ENCODE data around the gene VWA5B2. TPM values are rescaled to one million over a fixed set of nuclear protein-coding genes. Genes with fewer than 3 reads are reported as not detected.

The VWA5B2 gene
- total RNA-seq: under 1 TPM in 2 of 4 donors, not detected in 2; 0.19 to 0.47 TPM

DNA sequence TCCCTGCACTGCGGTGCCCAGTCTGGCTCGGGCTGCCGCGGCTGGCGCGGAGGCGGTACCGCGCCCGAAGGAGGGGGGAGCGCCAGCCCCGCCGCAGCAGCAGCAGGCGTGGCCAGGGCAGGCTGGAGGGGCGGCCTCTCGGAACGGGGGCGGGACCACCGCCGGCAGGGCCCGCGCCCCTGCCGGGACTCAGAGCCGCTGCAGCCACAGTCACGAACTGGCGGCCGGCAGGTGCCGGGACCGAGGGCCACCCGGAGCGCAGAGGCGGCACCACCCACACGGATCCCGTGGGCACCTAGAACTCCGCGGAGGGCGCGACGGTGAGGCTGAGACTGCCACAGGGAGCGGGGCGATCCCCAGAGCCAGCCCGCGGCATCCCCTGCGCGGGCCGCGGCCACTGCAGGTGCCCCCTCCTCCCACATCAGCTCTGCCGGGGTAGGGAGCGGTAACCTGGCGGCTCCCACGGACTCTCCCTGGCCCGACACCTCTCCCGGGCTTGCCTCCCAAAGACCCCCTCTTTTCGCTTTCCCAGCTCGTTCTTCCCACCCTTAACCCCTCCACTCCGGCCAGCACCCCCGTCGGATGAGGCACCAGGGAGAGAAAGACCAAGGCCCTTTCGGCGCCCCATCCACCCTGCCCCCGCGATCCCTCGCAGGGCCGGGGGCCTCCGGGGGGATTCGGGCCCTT is at the start of gene VWA5B2:
TSS of gene VWA5B2 (plus strand) at position 192 of the 687 bp plus-strand sequence. CDS start 944 bp downstream, outside the sequence.
- DNase-seq (ENCODE audit: low spot score): no peak
- peak; percentile 91 for ATAC-seq (ENCODE audit: low FRiP score)
- TF ChIP-seq, protein P1, sequence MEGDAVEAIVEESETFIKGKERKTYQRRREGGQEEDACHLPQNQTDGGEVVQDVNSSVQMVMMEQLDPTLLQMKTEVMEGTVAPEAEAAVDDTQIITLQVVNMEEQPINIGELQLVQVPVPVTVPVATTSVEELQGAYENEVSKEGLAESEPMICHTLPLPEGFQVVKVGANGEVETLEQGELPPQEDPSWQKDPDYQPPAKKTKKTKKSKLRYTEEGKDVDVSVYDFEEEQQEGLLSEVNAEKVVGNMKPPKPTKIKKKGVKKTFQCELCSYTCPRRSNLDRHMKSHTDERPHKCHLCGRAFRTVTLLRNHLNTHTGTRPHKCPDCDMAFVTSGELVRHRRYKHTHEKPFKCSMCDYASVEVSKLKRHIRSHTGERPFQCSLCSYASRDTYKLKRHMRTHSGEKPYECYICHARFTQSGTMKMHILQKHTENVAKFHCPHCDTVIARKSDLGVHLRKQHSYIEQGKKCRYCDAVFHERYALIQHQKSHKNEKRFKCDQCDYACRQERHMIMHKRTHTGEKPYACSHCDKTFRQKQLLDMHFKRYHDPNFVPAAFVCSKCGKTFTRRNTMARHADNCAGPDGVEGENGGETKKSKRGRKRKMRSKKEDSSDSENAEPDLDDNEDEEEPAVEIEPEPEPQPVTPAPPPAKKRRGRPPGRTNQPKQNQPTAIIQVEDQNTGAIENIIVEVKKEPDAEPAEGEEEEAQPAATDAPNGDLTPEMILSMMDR (IDR thresholded peaks at IDR 0.05): no peak

- ATAC-seq (ENCODE audit: low FRiP score): no peak
- no peak for DNase-seq (ENCODE audit: low spot score)
These were observed 49.2 kb upstream of the VWA5B2 start for GRCh38 chr3:184180165-184180564.

GRCh38 chr3:184181596-184181995 is 47.8 kb upstream of the VWA5B2 start:
- ATAC-seq (ENCODE audit: low FRiP score) (no peak), DNase-seq (ENCODE audit: low spot score) (no peak)
- TF ChIP-seq, protein P1 (IDR thresholded peaks at IDR 0.05): no peak

More at GRCh38 chr3:184180165-184180564, 49.2 kb upstream of the VWA5B2 start:
- TF ChIP-seq, protein P1 (IDR thresholded peaks at IDR 0.05): no peak

GRCh38 chr3:184183679-184184078 is 45.7 kb upstream of the VWA5B2 start:
- ATAC-seq (ENCODE audit: low FRiP score): no peak

GRCh38 chr3:184184546-184185230 is 44.7 kb upstream of the VWA5B2 start:
- TF ChIP-seq, protein P1 (IDR thresholded peaks at IDR 0.05): no peak
- ATAC-seq (ENCODE audit: low FRiP score) (no peak), DNase-seq (ENCODE audit: low spot score) (no peak)

More at GRCh38 chr3:184183679-184184078, 45.7 kb upstream of the VWA5B2 start:
- TF ChIP-seq, protein P1 (IDR thresholded peaks at IDR 0.05): no peak
- DNase-seq (ENCODE audit: low spot score): no peak

DNA sequence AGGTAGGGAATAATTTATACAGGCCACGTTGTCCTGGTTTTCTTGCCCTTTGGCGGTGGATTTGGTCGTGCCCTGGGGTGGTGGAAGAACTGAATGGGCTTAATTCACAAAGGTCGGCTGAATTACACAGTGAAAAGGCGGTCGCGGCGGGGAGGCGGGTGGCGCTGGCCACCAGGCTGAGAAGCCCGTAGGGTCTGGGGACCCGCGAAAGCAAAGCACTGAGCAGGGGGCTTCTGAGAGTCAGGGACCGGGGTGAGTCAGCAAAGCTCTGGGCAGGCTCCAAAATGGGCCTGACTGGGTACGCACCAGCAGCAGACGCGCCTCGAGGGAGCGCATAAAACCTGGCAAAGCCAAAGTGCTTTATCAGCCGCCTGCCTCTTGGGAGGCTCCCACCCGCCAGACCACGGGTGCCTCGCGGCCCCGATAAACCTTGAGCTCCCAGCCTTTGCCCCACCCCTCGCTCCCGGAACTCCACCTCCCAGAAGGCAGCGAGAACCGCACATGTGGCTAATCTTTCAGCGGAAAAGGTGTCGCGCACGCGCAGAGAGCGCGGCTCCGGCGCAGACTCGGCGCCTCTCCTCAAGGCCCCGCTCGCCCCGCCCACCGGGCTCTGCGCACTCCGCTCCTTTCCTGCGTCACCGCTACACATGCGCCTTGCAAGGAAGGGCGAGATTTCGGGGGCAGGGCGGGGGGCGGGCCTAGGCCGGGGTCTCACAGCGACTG is 43.8 kb upstream of the VWA5B2 start:
- ATAC-seq (ENCODE audit: low FRiP score): peak; percentile 97
- DNase-seq (ENCODE audit: low spot score): peak; percentile 93
- TF ChIP-seq, protein P1 (IDR thresholded peaks at IDR 0.05): no peak

Data from omental fat pad (tissue), 4 donors.